Measurements from ENCODE around the gene AGXT. TPM values are rescaled to one million over a fixed set of nuclear protein-coding genes. Genes with fewer than 3 reads are reported as not detected.

Gene AGXT
- total RNA-seq, 1 experiment from 2014 or later, result not detected

- Histone ChIP-seq H3K36me3 (replicated peaks; ENCODE audit: control insufficient read depth, insufficient read depth, low read length) (no peaks in the 10 kb centered on the region), H3K27me3 (ENCODE audit: control insufficient read depth, insufficient read depth, low read length) (no peaks in the 10 kb centered on the region), H3K4me3 (ENCODE audit: insufficient read depth, low read depth, low read length) (no peak overlapping the region)
- DNase-seq, result no peak
These were observed 16.1 kb downstream of the AGXT start for GRCh38 chr2:240884745-240885144.

GRCh38 chr2:240885566-240885965, 16.9 kb downstream of the AGXT start:
- no peaks in the 10 kb centered on the region for H3K27me3 ChIP-seq (ENCODE audit: control insufficient read depth, insufficient read depth, low read length)
- no peak overlapping the region for H3K4me3 ChIP-seq (ENCODE audit: insufficient read depth, low read depth, low read length)
- H3K36me3 ChIP-seq (replicated peaks; ENCODE audit: control insufficient read depth, insufficient read depth, low read length), result no peaks in the 10 kb centered on the region
- peak; percentile 20 for DNase-seq

GRCh38 chr2:240886023-240886565, 17.5 kb downstream of the AGXT start:
- no peaks in the 10 kb centered on the region for H3K36me3 ChIP-seq (replicated peaks; ENCODE audit: control insufficient read depth, insufficient read depth, low read length)
- no peaks in the 10 kb centered on the region for H3K27me3 ChIP-seq (ENCODE audit: control insufficient read depth, insufficient read depth, low read length)
- no peak overlapping the region for H3K4me3 ChIP-seq (ENCODE audit: insufficient read depth, low read depth, low read length)
- no peak for DNase-seq

- no peaks in the 10 kb centered on the region for H3K27me3 ChIP-seq (ENCODE audit: control insufficient read depth, insufficient read depth, low read length)
- DNase-seq, result peak; percentile 70
- H3K4me3 ChIP-seq (ENCODE audit: insufficient read depth, low read depth, low read length), result no peak overlapping the region
- no peaks in the 10 kb centered on the region for H3K36me3 ChIP-seq (replicated peaks; ENCODE audit: control insufficient read depth, insufficient read depth, low read length)
These were observed 18.3 kb downstream of the AGXT start for GRCh38 chr2:240886678-240887609.

GRCh38 chr2:240887631-240888030, 19.0 kb downstream of the AGXT start:
- DNase-seq, result peak; percentile 65
- Histone ChIP-seq H3K36me3 (replicated peaks; ENCODE audit: control insufficient read depth, insufficient read depth, low read length) (no peaks in the 10 kb centered on the region), H3K27me3 (ENCODE audit: control insufficient read depth, insufficient read depth, low read length) (no peaks in the 10 kb centered on the region), H3K4me3 (ENCODE audit: insufficient read depth, low read depth, low read length) (no peak overlapping the region)

- H3K27me3 ChIP-seq (ENCODE audit: control insufficient read depth, insufficient read depth, low read length), result no peaks in the 10 kb centered on the region
- H3K36me3 ChIP-seq (replicated peaks; ENCODE audit: control insufficient read depth, insufficient read depth, low read length), result no peaks in the 10 kb centered on the region
- H3K4me3 ChIP-seq (ENCODE audit: insufficient read depth, low read depth, low read length), result no peak overlapping the region
- DNase-seq, result peak; percentile 86
These were observed 19.7 kb downstream of the AGXT start for GRCh38 chr2:240888130-240888889.

GRCh38 chr2:240888890-240889573, 20.4 kb downstream of the AGXT start:
- Histone ChIP-seq H3K4me3 (ENCODE audit: insufficient read depth, low read depth, low read length) (no peak overlapping the region), H3K36me3 (replicated peaks; ENCODE audit: control insufficient read depth, insufficient read depth, low read length) (no peaks in the 10 kb centered on the region), H3K27me3 (ENCODE audit: control insufficient read depth, insufficient read depth, low read length) (no peaks in the 10 kb centered on the region)
- no peak for DNase-seq

- DNase-seq, result no peak
- H3K4me3 ChIP-seq (ENCODE audit: insufficient read depth, low read depth, low read length), result no peak overlapping the region
- H3K36me3 ChIP-seq (replicated peaks; ENCODE audit: control insufficient read depth, insufficient read depth, low read length), result no peaks in the 10 kb centered on the region
- H3K27me3 ChIP-seq (ENCODE audit: control insufficient read depth, insufficient read depth, low read length), result no peaks in the 10 kb centered on the region
These were observed 21.3 kb downstream of the AGXT start for GRCh38 chr2:240889601-240890560.

- H3K27me3 ChIP-seq (ENCODE audit: control insufficient read depth, insufficient read depth, low read length), result no peaks in the 10 kb centered on the region
- no peak for DNase-seq
- H3K36me3 ChIP-seq (replicated peaks; ENCODE audit: control insufficient read depth, insufficient read depth, low read length), result no peaks in the 10 kb centered on the region
- no peak overlapping the region for H3K4me3 ChIP-seq (ENCODE audit: insufficient read depth, low read depth, low read length)
These were observed 22.1 kb downstream of the AGXT start for GRCh38 chr2:240890691-240891090.

GRCh38 chr2:240891492-240892340, 23.1 kb downstream of the AGXT start:
- H3K27me3 ChIP-seq (ENCODE audit: control insufficient read depth, insufficient read depth, low read length), result no peaks in the 10 kb centered on the region
- DNase-seq, result no peak
- no peak overlapping the region for H3K4me3 ChIP-seq (ENCODE audit: insufficient read depth, low read depth, low read length)
- no peaks in the 10 kb centered on the region for H3K36me3 ChIP-seq (replicated peaks; ENCODE audit: control insufficient read depth, insufficient read depth, low read length)

GRCh38 chr2:240892356-240892755, 23.7 kb downstream of the AGXT start:
- Histone ChIP-seq H3K4me3 (ENCODE audit: insufficient read depth, low read depth, low read length) (no peak overlapping the region), H3K36me3 (replicated peaks; ENCODE audit: control insufficient read depth, insufficient read depth, low read length) (no peaks in the 10 kb centered on the region), H3K27me3 (ENCODE audit: control insufficient read depth, insufficient read depth, low read length) (no peaks in the 10 kb centered on the region)
- no peak for DNase-seq

GRCh38 chr2:240892925-240893324, 24.3 kb downstream of the AGXT start:
- Histone ChIP-seq H3K4me3 (ENCODE audit: insufficient read depth, low read depth, low read length) (no peak overlapping the region), H3K36me3 (replicated peaks; ENCODE audit: control insufficient read depth, insufficient read depth, low read length) (no peaks in the 10 kb centered on the region), H3K27me3 (ENCODE audit: control insufficient read depth, insufficient read depth, low read length) (no peaks in the 10 kb centered on the region)
- DNase-seq, result no peak

GRCh38 chr2:240893363-240893844, 24.8 kb downstream of the AGXT start:
- Histone ChIP-seq H3K27me3 (ENCODE audit: control insufficient read depth, insufficient read depth, low read length) (no peaks in the 10 kb centered on the region), H3K36me3 (replicated peaks; ENCODE audit: control insufficient read depth, insufficient read depth, low read length) (no peaks in the 10 kb centered on the region), H3K4me3 (ENCODE audit: insufficient read depth, low read depth, low read length) (no peak overlapping the region)
- no peak for DNase-seq

Data from H7 (cell line).